Measurements from ENCODE around the gene METTL21C. TPM values are rescaled to one million over a fixed set of nuclear protein-coding genes. Genes with fewer than 3 reads are reported as not detected.

Gene METTL21C
- total RNA-seq, 1 donor from 2014 or later = not detected

DNA sequence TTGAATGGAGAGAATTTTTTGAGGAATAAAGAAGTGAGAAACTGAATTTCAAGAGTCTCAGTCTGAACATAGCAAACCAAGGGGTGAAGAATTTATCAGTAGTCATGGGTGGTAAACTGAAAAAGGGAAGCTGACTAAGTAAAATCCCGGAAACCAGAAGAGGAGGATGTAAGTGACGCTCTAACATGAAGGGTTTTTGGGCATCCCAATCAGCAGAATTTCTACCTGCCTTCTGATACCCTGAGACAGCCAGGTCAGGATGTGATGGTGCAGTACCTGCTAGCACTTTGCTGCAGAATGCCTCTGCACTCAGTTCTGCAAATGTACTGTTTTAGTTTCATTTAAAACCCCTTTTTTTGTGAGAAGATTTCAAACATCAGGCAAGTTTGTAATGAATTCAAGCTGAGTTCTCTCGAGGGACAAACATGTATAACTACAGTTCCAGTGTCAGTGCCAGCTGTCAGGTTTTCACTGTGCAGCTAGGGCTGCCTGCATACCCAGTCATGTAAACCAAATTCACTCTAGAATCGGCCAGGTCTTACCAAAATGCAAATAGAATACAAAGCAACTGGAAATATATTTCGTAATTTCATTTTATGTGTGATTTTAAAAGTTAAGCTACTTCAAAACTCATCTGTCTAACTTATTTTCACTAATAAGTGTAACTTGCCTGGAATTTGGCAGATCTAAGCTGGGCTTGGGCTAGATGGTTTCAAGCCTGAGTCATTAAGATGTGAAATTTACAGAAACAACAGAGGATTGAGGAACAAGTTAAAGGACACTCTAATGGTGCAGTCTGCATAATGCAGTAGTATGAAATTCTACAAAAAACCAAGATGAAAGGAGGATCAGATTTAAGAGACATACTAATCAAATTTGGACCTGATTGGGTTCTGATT lies 13.8 kb downstream of the METTL21C start:
- H3K9me3 Mint-ChIP-seq (ENCODE audit: unreplicated experiment) = peaks cover 7% of the 10 kb centered on the region
- DNase-seq (ENCODE audit: extremely low spot score, unreplicated experiment) = no peak
- no peaks in the 10 kb centered on the region for H3K4me1 Mint-ChIP-seq (ENCODE audit: unreplicated experiment)
- H3K4me3 Mint-ChIP-seq (ENCODE audit: unreplicated experiment) = no peak overlapping the region
- H3K27ac Mint-ChIP-seq (ENCODE audit: unreplicated experiment) = no peak overlapping the region
- H3K27me3 Mint-ChIP-seq (ENCODE audit: unreplicated experiment) = no peaks in the 10 kb centered on the region
- H3K36me3 Mint-ChIP-seq (ENCODE audit: unreplicated experiment) = peaks cover 39% of the 10 kb centered on the region
- TF ChIP-seq, protein P1, sequence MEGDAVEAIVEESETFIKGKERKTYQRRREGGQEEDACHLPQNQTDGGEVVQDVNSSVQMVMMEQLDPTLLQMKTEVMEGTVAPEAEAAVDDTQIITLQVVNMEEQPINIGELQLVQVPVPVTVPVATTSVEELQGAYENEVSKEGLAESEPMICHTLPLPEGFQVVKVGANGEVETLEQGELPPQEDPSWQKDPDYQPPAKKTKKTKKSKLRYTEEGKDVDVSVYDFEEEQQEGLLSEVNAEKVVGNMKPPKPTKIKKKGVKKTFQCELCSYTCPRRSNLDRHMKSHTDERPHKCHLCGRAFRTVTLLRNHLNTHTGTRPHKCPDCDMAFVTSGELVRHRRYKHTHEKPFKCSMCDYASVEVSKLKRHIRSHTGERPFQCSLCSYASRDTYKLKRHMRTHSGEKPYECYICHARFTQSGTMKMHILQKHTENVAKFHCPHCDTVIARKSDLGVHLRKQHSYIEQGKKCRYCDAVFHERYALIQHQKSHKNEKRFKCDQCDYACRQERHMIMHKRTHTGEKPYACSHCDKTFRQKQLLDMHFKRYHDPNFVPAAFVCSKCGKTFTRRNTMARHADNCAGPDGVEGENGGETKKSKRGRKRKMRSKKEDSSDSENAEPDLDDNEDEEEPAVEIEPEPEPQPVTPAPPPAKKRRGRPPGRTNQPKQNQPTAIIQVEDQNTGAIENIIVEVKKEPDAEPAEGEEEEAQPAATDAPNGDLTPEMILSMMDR (IDR thresholded peaks at IDR 0.05) = no peak

DNA sequence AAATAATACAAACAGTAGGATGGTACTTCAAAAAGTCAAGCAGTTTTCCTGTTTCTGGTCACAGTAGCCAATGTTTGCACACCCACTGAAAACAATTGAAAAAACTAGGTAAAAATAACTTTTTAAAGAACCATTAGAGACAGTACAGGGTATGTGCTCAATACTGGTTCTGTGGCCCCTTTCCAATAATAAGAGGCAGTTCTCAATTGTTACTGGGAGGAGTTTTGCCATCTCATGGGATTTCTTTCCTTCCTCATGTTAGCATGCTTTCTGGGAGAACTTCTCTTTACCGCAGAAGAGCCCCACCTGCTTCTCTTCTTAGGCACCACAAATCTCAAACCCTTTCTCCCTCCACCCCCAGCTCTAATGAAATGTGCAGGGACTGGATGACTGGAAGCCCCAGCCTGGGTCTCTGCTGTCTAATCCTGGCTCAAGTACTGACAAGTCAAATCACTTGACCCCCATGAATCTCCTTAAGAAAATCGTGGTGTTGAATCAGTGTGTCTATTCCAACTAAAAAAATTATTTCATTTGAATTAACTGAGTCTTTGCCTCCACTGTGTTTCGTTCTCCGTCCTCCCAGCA lies 14.6 kb downstream of the METTL21C start:
- no peak for DNase-seq (ENCODE audit: extremely low spot score, unreplicated experiment)
- TF ChIP-seq, protein P1 (IDR thresholded peaks at IDR 0.05) = no peak
- peaks cover 7% of the 10 kb centered on the region for H3K9me3 Mint-ChIP-seq (ENCODE audit: unreplicated experiment)
- H3K27ac Mint-ChIP-seq (ENCODE audit: unreplicated experiment) = no peak overlapping the region
- no peak overlapping the region for H3K4me3 Mint-ChIP-seq (ENCODE audit: unreplicated experiment)
- H3K27me3 Mint-ChIP-seq (ENCODE audit: unreplicated experiment) = no peaks in the 10 kb centered on the region
- no peaks in the 10 kb centered on the region for H3K4me1 Mint-ChIP-seq (ENCODE audit: unreplicated experiment)
- H3K36me3 Mint-ChIP-seq (ENCODE audit: unreplicated experiment) = peaks cover 45% of the 10 kb centered on the region

DNA sequence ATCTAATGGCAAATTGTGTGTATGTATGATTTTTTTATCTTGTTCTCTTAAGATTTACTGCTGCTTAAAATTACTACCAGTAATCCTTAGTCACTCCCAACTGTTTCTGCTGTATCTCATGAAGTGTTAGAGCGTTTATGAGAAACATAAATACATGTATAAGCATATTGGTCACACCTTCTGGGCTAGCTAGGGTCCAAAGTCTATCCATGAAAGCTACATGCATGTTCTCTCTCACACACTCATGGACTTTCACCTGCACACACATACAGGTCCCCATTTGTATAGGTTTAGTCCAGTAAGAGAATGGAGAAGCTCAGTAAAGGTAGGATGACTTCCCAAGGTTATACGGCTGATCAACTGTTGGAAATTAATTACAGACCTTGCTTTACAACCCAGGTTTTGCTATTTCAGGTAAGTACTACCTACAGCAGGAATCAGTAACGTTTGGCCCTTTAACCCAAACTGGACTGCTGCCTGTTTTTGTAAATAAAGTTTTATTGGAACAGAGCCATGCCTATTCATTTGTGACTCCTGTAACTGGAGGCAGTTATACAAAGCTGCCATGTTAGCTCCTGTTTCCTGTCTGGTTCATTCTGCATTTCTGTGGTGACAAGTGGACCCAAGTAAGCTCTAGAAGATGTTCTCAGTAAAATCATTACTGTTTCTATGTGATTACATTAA lies 15.3 kb downstream of the METTL21C start:
- TF ChIP-seq, protein P1 (IDR thresholded peaks at IDR 0.05) = no peak
- no peak for DNase-seq (ENCODE audit: extremely low spot score, unreplicated experiment)
- no peaks in the 10 kb centered on the region for H3K27me3 Mint-ChIP-seq (ENCODE audit: unreplicated experiment)
- peaks cover 47% of the 10 kb centered on the region for H3K36me3 Mint-ChIP-seq (ENCODE audit: unreplicated experiment)
- H3K4me1 Mint-ChIP-seq (ENCODE audit: unreplicated experiment) = no peaks in the 10 kb centered on the region
- H3K4me3 Mint-ChIP-seq (ENCODE audit: unreplicated experiment) = no peak overlapping the region
- H3K9me3 Mint-ChIP-seq (ENCODE audit: unreplicated experiment) = peaks cover 7% of the 10 kb centered on the region
- no peak overlapping the region for H3K27ac Mint-ChIP-seq (ENCODE audit: unreplicated experiment)

DNA sequence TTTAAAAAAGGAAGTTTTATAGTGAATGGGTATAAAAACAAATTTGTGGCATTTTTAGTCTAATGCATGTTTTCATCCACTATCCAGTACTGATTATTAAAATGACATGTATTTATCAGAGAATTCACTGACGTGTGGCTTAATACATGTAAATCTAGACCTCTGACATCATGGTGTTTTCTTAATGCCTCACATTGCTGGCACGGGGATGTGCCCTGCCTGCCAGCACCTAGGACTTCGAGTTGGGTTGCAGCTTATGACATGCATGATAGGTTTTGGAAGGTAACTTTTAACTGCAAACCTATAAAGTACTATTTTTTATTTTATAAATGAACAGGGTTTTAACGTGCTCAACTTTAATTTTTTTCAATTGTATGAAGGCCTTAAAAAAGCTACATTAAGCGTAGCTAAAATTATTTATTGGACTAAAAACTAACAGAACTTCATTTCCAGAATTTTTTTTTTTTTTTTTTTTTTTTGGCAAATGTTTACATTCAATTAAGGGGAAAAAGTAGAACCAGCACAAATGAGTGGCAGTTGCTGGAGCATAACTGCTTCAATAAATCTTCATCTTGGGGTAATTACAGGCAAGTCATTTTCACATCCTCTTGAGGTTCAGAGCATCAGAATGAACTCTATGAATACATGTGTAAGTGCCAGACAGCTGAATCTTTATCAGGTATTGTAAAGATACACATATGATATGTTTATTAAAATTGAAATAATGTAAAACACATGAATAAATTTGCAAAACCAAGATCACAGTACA lies 16.3 kb downstream of the METTL21C start:
- no peaks in the 10 kb centered on the region for H3K27me3 Mint-ChIP-seq (ENCODE audit: unreplicated experiment)
- no peaks in the 10 kb centered on the region for H3K4me1 Mint-ChIP-seq (ENCODE audit: unreplicated experiment)
- no peak overlapping the region for H3K4me3 Mint-ChIP-seq (ENCODE audit: unreplicated experiment)
- H3K27ac Mint-ChIP-seq (ENCODE audit: unreplicated experiment) = no peak overlapping the region
- TF ChIP-seq, protein P1 (IDR thresholded peaks at IDR 0.05) = no peak
- H3K9me3 Mint-ChIP-seq (ENCODE audit: unreplicated experiment) = peaks cover 7% of the 10 kb centered on the region
- no peak for DNase-seq (ENCODE audit: extremely low spot score, unreplicated experiment)
- peaks cover 53% of the 10 kb centered on the region for H3K36me3 Mint-ChIP-seq (ENCODE audit: unreplicated experiment)
